HEK293 (cell line): ENCODE results near the gene NTSR1.

Source experiments
- KLF10 ChIP-seq: fragments of 450-650 bp; IDR thresholded peaks from 2 replicates; pipeline ENCODE4 v1.5.1; 2018; ENCODE audit warnings: missing biosample characterization, mild to moderate bottlenecking, missing genetic modification characterization
- KLF16 ChIP-seq: fragments of 450-650 bp; formaldehyde crosslinking; IDR thresholded peaks from 2 replicates; pipeline ENCODE4 v1.5.1; 2017; ENCODE audit warnings: missing biosample characterization, missing genetic modification characterization
- ZNF138 ChIP-seq: fragments of 450-650 bp; formaldehyde crosslinking; IDR thresholded peaks from 2 replicates; pipeline ENCODE4 v1.5.1; 2016; ENCODE audit warnings: missing biosample characterization, missing genetic modification characterization, borderline replicate concordance
- ZNF174 ChIP-seq: fragments of 450-650 bp; formaldehyde crosslinking; IDR thresholded peaks from 2 replicates; pipeline ENCODE4 v1.5.0; 2017; ENCODE audit warnings: missing biosample characterization, mild to moderate bottlenecking, missing genetic modification characterization
- ZNF274 ChIP-seq, 2 experiments: fragments of 200-500 bp in 1 of 2; fragments of 450-650 bp in 1 of 2; sonication (Bioruptor generic) in 1 of 2; formaldehyde crosslinking in 1 of 2; IDR thresholded peaks; 2 replicates each; pipeline versions ENCODE4 v1.5.1 to v1.6.1; 2014 to 2016; ENCODE audit warnings: borderline replicate concordance in 1 of 2, inconsistent platforms in 1 of 2, low read length in 1 of 2, missing biosample characterization in 1 of 2, missing genetic modification characterization in 1 of 2
- ZNF311 ChIP-seq: fragments of 450-650 bp; formaldehyde crosslinking; IDR thresholded peaks from 2 replicates; pipeline ENCODE4 v1.5.1; 2017; ENCODE audit warnings: missing biosample characterization, missing genetic modification characterization, borderline replicate concordance
- ZNF549 ChIP-seq: fragments of 450-650 bp; IDR thresholded peaks from 2 replicates; pipeline ENCODE4 v1.5.1; 2018; ENCODE audit warnings: missing biosample characterization, missing genetic modification characterization, mild to moderate bottlenecking, inconsistent platforms, moderate library complexity
- TF ChIP-seq, protein P1 (sequence below): fragments of 450-650 bp; formaldehyde crosslinking; IDR thresholded peaks from 2 replicates; pipeline ENCODE4 v1.5.1; 2016; ENCODE audit warnings: missing biosample characterization, missing genetic modification characterization
- TF ChIP-seq, protein P2 (sequence below): fragments of 450-650 bp; formaldehyde crosslinking; IDR thresholded peaks from 2 replicates; pipeline ENCODE4 v1.5.1; 2017; ENCODE audit warnings: missing biosample characterization, missing genetic modification characterization
- TF ChIP-seq, protein P3 (sequence below): fragments of 450-650 bp; formaldehyde crosslinking; IDR thresholded peaks from 2 replicates; pipeline ENCODE4 v1.5.1; 2016; ENCODE audit warnings: missing biosample characterization, missing genetic modification characterization, low read depth

DNA sequence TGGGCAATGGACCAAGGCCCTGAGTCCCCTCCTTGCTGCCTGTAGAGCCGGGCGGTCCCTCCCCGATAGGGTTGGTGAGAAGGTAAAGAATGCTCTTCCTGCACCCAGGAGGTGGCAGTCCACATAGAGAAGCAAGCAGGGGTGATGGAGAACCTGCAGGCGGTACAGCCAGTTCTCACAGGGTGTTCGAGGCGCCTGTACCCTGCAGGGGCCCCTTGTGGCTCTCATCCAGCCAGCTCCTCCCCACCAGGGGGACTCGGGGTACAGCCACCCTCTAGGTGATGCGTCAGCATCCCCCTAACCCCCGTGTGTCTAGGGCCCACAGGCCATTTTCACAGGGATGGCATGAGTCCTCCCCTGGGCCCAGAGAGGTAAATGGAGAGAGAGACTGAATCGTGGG lies 103.1 kb downstream of the NTSR1 start:
- TF ChIP-seq, protein P1, sequence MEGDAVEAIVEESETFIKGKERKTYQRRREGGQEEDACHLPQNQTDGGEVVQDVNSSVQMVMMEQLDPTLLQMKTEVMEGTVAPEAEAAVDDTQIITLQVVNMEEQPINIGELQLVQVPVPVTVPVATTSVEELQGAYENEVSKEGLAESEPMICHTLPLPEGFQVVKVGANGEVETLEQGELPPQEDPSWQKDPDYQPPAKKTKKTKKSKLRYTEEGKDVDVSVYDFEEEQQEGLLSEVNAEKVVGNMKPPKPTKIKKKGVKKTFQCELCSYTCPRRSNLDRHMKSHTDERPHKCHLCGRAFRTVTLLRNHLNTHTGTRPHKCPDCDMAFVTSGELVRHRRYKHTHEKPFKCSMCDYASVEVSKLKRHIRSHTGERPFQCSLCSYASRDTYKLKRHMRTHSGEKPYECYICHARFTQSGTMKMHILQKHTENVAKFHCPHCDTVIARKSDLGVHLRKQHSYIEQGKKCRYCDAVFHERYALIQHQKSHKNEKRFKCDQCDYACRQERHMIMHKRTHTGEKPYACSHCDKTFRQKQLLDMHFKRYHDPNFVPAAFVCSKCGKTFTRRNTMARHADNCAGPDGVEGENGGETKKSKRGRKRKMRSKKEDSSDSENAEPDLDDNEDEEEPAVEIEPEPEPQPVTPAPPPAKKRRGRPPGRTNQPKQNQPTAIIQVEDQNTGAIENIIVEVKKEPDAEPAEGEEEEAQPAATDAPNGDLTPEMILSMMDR (tag by site-specific recombination): no peak
- TF ChIP-seq, protein P2, sequence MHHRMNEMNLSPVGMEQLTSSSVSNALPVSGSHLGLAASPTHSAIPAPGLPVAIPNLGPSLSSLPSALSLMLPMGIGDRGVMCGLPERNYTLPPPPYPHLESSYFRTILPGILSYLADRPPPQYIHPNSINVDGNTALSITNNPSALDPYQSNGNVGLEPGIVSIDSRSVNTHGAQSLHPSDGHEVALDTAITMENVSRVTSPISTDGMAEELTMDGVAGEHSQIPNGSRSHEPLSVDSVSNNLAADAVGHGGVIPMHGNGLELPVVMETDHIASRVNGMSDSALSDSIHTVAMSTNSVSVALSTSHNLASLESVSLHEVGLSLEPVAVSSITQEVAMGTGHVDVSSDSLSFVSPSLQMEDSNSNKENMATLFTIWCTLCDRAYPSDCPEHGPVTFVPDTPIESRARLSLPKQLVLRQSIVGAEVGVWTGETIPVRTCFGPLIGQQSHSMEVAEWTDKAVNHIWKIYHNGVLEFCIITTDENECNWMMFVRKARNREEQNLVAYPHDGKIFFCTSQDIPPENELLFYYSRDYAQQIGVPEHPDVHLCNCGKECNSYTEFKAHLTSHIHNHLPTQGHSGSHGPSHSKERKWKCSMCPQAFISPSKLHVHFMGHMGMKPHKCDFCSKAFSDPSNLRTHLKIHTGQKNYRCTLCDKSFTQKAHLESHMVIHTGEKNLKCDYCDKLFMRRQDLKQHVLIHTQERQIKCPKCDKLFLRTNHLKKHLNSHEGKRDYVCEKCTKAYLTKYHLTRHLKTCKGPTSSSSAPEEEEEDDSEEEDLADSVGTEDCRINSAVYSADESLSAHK: no peak
- TF ChIP-seq KLF16 (no peak), ZNF274 (IDR thresholded peaks at IDR 0.05; ENCODE audit: low read length) (no peak), ZNF274 (tag by site-specific recombination; IDR thresholded peaks at IDR 0.05; ENCODE audit: borderline replicate concordance) (no peak), ZNF174 (tag by site-specific recombination) (no peak), ZNF549 (no peak), ZNF138 (tag by site-specific recombination) (no peak), KLF10 (tag by site-specific recombination) (no peak), ZNF311 (tag by site-specific recombination) (no peak)
- TF ChIP-seq, protein P3, sequence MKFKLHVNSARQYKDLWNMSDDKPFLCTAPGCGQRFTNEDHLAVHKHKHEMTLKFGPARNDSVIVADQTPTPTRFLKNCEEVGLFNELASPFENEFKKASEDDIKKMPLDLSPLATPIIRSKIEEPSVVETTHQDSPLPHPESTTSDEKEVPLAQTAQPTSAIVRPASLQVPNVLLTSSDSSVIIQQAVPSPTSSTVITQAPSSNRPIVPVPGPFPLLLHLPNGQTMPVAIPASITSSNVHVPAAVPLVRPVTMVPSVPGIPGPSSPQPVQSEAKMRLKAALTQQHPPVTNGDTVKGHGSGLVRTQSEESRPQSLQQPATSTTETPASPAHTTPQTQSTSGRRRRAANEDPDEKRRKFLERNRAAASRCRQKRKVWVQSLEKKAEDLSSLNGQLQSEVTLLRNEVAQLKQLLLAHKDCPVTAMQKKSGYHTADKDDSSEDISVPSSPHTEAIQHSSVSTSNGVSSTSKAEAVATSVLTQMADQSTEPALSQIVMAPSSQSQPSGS (tag by site-specific recombination): no peak
